ENCODE measurements around the gene TNFRSF6B. TPM values are rescaled to one million over a fixed set of nuclear protein-coding genes. Genes with fewer than 3 reads are reported as not detected.
"Not testable (repeated sequence)": the region's sequence is repeated elsewhere in the genome, so short reads cannot be mapped to it uniquely, and the experiment has no call there.

Gene TNFRSF6B
- total RNA-seq, 1 donor from 2014 or later: 0.99 TPM

GRCh38 chr20:63664143-63664851 is 32.2 kb upstream of the TNFRSF6B start:
- DNase-seq (ENCODE audit: low spot score): peak; percentile 67
- no peak overlapping the region for H3K4me3 Mint-ChIP-seq (ENCODE audit: unreplicated experiment)
- peaks cover 7% of the 10 kb centered on the region for H3K4me1 Mint-ChIP-seq (ENCODE audit: low read depth)
- peaks cover 21% of the 10 kb centered on the region for H3K36me3 Mint-ChIP-seq (ENCODE audit: low read depth)
- H3K27ac Mint-ChIP-seq (ENCODE audit: unreplicated experiment): no peak overlapping the region
- no peaks in the 10 kb centered on the region for H3K27me3 Mint-ChIP-seq (ENCODE audit: low read depth)
- no peaks in the 10 kb centered on the region for H3K9me3 Mint-ChIP-seq (ENCODE audit: low read depth)
- no peak for TF ChIP-seq CTCF (IDR thresholded peaks at IDR 0.05)

- no peaks in the 10 kb centered on the region for H3K9me3 Mint-ChIP-seq (ENCODE audit: low read depth)
- peaks cover 21% of the 10 kb centered on the region for H3K36me3 Mint-ChIP-seq (ENCODE audit: low read depth)
- H3K27me3 Mint-ChIP-seq (ENCODE audit: low read depth): no peaks in the 10 kb centered on the region
- TF ChIP-seq CTCF (IDR thresholded peaks at IDR 0.05): no peak
- H3K4me3 Mint-ChIP-seq (ENCODE audit: unreplicated experiment): no peak overlapping the region
- DNase-seq (ENCODE audit: low spot score): no peak
- H3K27ac Mint-ChIP-seq (ENCODE audit: unreplicated experiment): no peak overlapping the region
- H3K4me1 Mint-ChIP-seq (ENCODE audit: low read depth): no peaks in the 10 kb centered on the region
These were observed 31.4 kb upstream of the TNFRSF6B start for GRCh38 chr20:63664861-63665594.

- H3K27me3 Mint-ChIP-seq (ENCODE audit: low read depth): no peaks in the 10 kb centered on the region
- peak; percentile 68 for DNase-seq (ENCODE audit: low spot score)
- no peak overlapping the region for H3K4me3 Mint-ChIP-seq (ENCODE audit: unreplicated experiment)
- H3K27ac Mint-ChIP-seq (ENCODE audit: unreplicated experiment): no peak overlapping the region
- H3K9me3 Mint-ChIP-seq (ENCODE audit: low read depth): no peaks in the 10 kb centered on the region
- H3K36me3 Mint-ChIP-seq (ENCODE audit: low read depth): peaks cover 22% of the 10 kb centered on the region
- no peak for TF ChIP-seq CTCF (IDR thresholded peaks at IDR 0.05)
- H3K4me1 Mint-ChIP-seq (ENCODE audit: low read depth): no peaks in the 10 kb centered on the region
These were observed 30.7 kb upstream of the TNFRSF6B start for GRCh38 chr20:63665708-63666107.

- Mint-ChIP-seq H3K4me1 (ENCODE audit: low read depth) (no peaks in the 10 kb centered on the region), H3K27me3 (ENCODE audit: low read depth) (no peaks in the 10 kb centered on the region), H3K36me3 (ENCODE audit: low read depth) (peaks cover 20% of the 10 kb centered on the region), H3K9me3 (ENCODE audit: low read depth) (no peaks in the 10 kb centered on the region), H3K4me3 (ENCODE audit: unreplicated experiment) (no peak overlapping the region), H3K27ac (ENCODE audit: unreplicated experiment) (no peak overlapping the region)
- TF ChIP-seq CTCF (IDR thresholded peaks at IDR 0.05): no peak
- DNase-seq (ENCODE audit: low spot score): no peak
These were observed 28.6 kb upstream of the TNFRSF6B start for GRCh38 chr20:63667858-63668257.

GRCh38 chr20:63668351-63668750 is 28.1 kb upstream of the TNFRSF6B start:
- Mint-ChIP-seq H3K4me1 (ENCODE audit: low read depth) (no peaks in the 10 kb centered on the region), H3K4me3 (ENCODE audit: unreplicated experiment) (no peak overlapping the region), H3K9me3 (ENCODE audit: low read depth) (no peaks in the 10 kb centered on the region), H3K27me3 (ENCODE audit: low read depth) (no peaks in the 10 kb centered on the region), H3K27ac (ENCODE audit: unreplicated experiment) (no peak overlapping the region), H3K36me3 (ENCODE audit: low read depth) (peaks cover 20% of the 10 kb centered on the region)
- TF ChIP-seq CTCF (IDR thresholded peaks at IDR 0.05): no peak
- no peak for DNase-seq (ENCODE audit: low spot score)

GRCh38 chr20:63671695-63672094 is 24.8 kb upstream of the TNFRSF6B start:
- H3K27me3 Mint-ChIP-seq (ENCODE audit: low read depth); H3K27ac Mint-ChIP-seq (ENCODE audit: unreplicated experiment); H3K4me3 Mint-ChIP-seq (ENCODE audit: unreplicated experiment); DNase-seq (ENCODE audit: low spot score); H3K4me1 Mint-ChIP-seq (ENCODE audit: low read depth); H3K9me3 Mint-ChIP-seq (ENCODE audit: low read depth): not testable (repeated sequence)
- H3K36me3 Mint-ChIP-seq (ENCODE audit: low read depth): peaks cover 23% of the 10 kb centered on the region

Measured in chondrocyte (in vitro differentiated cells).